ENCODE measurements around the gene ZNF426.

The ZNF426 gene

DNA sequence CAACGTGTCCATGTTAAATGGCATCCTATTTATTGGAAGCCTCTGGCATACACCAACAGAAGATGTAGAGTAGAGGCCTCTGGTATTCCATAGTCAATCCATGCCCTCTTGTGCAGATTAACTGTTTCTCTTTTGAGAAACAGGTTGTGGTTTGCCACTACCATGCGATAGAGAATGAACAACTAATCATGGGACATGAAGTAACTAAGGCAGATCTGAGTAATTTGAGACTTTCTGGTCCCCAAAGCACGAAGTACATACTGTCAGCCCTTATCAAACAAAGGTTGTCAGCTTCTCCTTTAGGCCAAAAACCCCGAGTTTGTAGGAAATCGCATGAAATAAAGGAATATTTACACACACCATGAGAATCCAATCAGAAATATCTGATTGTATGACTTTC is 42.3 kb upstream of the ZNF426 start:
- no peaks in the 10 kb centered on the region for H3K9me2 ChIP-seq (ENCODE audit: low read depth, low read length)
- H3K27ac ChIP-seq (ENCODE audit: low read depth, low read length, poor library complexity, severe bottlenecking), result no peak overlapping the region
- H3K4me2 ChIP-seq (ENCODE audit: low read length), result no peak overlapping the region
- H3K9me3 ChIP-seq (ENCODE audit: low read length), result peaks cover 46% of the 10 kb centered on the region
- H3F3A ChIP-seq (ENCODE audit: insufficient read depth, low read length), result no peaks in the 10 kb centered on the region
- H3K27me3 ChIP-seq (ENCODE audit: insufficient read depth, low read length), result no peaks in the 10 kb centered on the region
- no peak for TF ChIP-seq EZH2 (IDR thresholded peaks at IDR 0.05; ENCODE audit: borderline replicate concordance, low read length)
- TF ChIP-seq, protein P1, sequence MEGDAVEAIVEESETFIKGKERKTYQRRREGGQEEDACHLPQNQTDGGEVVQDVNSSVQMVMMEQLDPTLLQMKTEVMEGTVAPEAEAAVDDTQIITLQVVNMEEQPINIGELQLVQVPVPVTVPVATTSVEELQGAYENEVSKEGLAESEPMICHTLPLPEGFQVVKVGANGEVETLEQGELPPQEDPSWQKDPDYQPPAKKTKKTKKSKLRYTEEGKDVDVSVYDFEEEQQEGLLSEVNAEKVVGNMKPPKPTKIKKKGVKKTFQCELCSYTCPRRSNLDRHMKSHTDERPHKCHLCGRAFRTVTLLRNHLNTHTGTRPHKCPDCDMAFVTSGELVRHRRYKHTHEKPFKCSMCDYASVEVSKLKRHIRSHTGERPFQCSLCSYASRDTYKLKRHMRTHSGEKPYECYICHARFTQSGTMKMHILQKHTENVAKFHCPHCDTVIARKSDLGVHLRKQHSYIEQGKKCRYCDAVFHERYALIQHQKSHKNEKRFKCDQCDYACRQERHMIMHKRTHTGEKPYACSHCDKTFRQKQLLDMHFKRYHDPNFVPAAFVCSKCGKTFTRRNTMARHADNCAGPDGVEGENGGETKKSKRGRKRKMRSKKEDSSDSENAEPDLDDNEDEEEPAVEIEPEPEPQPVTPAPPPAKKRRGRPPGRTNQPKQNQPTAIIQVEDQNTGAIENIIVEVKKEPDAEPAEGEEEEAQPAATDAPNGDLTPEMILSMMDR (IDR thresholded peaks at IDR 0.05; ENCODE audit: low read length), result no peak
- no peak overlapping the region for H3K4me3 ChIP-seq (ENCODE audit: low read depth, low read length, poor library complexity, severe bottlenecking)
- no peak overlapping the region for H3K9ac ChIP-seq (ENCODE audit: low read length)
- H4K20me1 ChIP-seq (ENCODE audit: insufficient read depth, low read length), result no peaks in the 10 kb centered on the region
- H3K4me1 ChIP-seq (ENCODE audit: insufficient read depth, low read length, severe bottlenecking), result peaks cover 11% of the 10 kb centered on the region
- H2AFZ ChIP-seq (ENCODE audit: low read length), result no peak overlapping the region
- peaks cover 71% of the 10 kb centered on the region for H3K36me3 ChIP-seq (ENCODE audit: insufficient read depth, low read length)
- peaks cover 85% of the 10 kb centered on the region for H3K79me2 ChIP-seq (ENCODE audit: insufficient read depth, low read length)

DNA sequence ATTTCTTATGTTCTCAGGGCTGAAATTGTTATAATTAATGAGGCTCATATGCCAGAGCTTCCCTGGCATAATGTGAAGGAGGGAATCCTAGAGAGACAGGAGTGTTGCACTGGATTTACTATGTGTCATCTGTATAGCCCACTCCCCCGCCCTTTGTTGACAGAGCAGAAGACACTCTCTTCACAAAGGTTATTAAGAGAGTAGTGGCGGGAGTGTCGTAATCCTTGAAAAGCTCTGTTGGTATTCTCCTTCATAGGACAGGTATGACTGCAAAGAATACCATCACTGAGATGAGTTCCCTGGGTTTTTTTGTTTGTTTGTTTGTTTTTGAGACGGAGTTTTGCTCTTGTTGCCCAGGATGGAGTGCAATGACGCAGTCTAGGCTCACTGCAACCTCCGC is 31.8 kb upstream of the ZNF426 start:
- TF ChIP-seq, protein P1 (IDR thresholded peaks at IDR 0.05; ENCODE audit: low read length), result no peak
- no peak for TF ChIP-seq EZH2 (IDR thresholded peaks at IDR 0.05; ENCODE audit: borderline replicate concordance, low read length)
- H3K4me3 ChIP-seq (ENCODE audit: low read depth, low read length, poor library complexity, severe bottlenecking), result no peak overlapping the region
- H3K4me1 ChIP-seq (ENCODE audit: insufficient read depth, low read length, severe bottlenecking), result no peaks in the 10 kb centered on the region
- no peaks in the 10 kb centered on the region for H3F3A ChIP-seq (ENCODE audit: insufficient read depth, low read length)
- H3K9ac ChIP-seq (ENCODE audit: low read length), result no peak overlapping the region
- H3K79me2 ChIP-seq (ENCODE audit: insufficient read depth, low read length), result peaks cover 63% of the 10 kb centered on the region
- no peak overlapping the region for H3K27ac ChIP-seq (ENCODE audit: low read depth, low read length, poor library complexity, severe bottlenecking)
- H3K9me3 ChIP-seq (ENCODE audit: low read length), result peaks cover 60% of the 10 kb centered on the region
- H3K27me3 ChIP-seq (ENCODE audit: insufficient read depth, low read length), result no peaks in the 10 kb centered on the region
- H3K4me2 ChIP-seq (ENCODE audit: low read length), result no peak overlapping the region
- peaks cover 89% of the 10 kb centered on the region for H3K36me3 ChIP-seq (ENCODE audit: insufficient read depth, low read length)
- no peaks in the 10 kb centered on the region for H3K9me2 ChIP-seq (ENCODE audit: low read depth, low read length)
- no peak overlapping the region for H2AFZ ChIP-seq (ENCODE audit: low read length)
- H4K20me1 ChIP-seq (ENCODE audit: insufficient read depth, low read length), result no peaks in the 10 kb centered on the region

DNA sequence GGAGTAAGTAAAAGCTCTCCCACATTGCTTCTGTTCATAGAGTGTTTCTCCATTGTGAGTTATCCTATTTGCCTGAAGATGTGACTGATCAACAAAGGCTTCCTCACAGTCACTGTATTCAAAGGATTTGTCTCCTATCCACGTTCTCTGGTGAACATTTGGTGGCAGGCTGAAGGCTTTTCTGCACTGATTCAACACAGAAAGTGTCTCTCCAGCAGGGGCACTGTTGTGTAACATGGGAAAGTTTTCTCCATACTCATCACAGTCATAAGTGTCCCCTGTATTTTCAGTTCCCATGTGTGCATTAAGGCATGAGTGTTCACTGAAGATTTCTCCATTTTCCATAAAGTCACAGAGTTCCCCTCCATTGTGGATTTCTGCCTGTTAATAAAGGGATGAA is 28.3 kb upstream of the ZNF426 start:
- Histone ChIP-seq H4K20me1 (ENCODE audit: insufficient read depth, low read length) (no peaks in the 10 kb centered on the region), H3K9ac (ENCODE audit: low read length) (no peak overlapping the region), H3K4me1 (ENCODE audit: insufficient read depth, low read length, severe bottlenecking) (no peaks in the 10 kb centered on the region), H3K36me3 (ENCODE audit: insufficient read depth, low read length) (peaks cover 99% of the 10 kb centered on the region), H3K4me2 (ENCODE audit: low read length) (no peak overlapping the region), H3K27ac (ENCODE audit: low read depth, low read length, poor library complexity, severe bottlenecking) (no peak overlapping the region), H3K27me3 (ENCODE audit: insufficient read depth, low read length) (no peaks in the 10 kb centered on the region), H3K9me2 (ENCODE audit: low read depth, low read length) (no peaks in the 10 kb centered on the region), H3K4me3 (ENCODE audit: low read depth, low read length, poor library complexity, severe bottlenecking) (no peak overlapping the region), H3F3A (ENCODE audit: insufficient read depth, low read length) (no peaks in the 10 kb centered on the region), H2AFZ (ENCODE audit: low read length) (no peak overlapping the region), H3K9me3 (ENCODE audit: low read length) (peaks cover 59% of the 10 kb centered on the region), H3K79me2 (ENCODE audit: insufficient read depth, low read length) (peaks cover 28% of the 10 kb centered on the region)
- TF ChIP-seq, protein P1 (IDR thresholded peaks at IDR 0.05; ENCODE audit: low read length), result peak; percentile 30; the same call in 1 of the 2 replicates
- TF ChIP-seq EZH2 (IDR thresholded peaks at IDR 0.05; ENCODE audit: borderline replicate concordance, low read length), result no peak
